Activated naive CD4-positive, alpha-beta T cell treated with anti-CD3 and anti-CD28 coated beads, Interleukin-2, amount 50 U/mL, for 72 hours (primary cell): ENCODE data around the gene RPH3AL. TPM values are rescaled to one million over a fixed set of nuclear protein-coding genes. Genes with fewer than 3 reads are reported as not detected.

Experiments
- ATAC-seq, 2 donors: fragments of 150-1000 bp; cut with Tn5 transposase; 2 replicates each; pipeline ENCODE4 v1.10.0; 2021; ENCODE audit warnings: mild to moderate bottlenecking in 2 of 2, moderate library complexity in 2 of 2
- DNase-seq, 2 donors: peaks; one replicate each; pipeline ENCODE4 v3.0.0; 2021 to 2022; ENCODE audit warnings: low spot score in 2 of 2
- H3K27ac Mint-ChIP-seq, 2 donors: one replicate each; pipeline ENCODE4 v1.8.0; 2022; ENCODE audit warnings: mild to moderate bottlenecking in 2 of 2, mixed read lengths in 2 of 2
- H3K36me3 Mint-ChIP-seq, 2 donors: one replicate each; pipeline ENCODE4 v1.8.0; 2022; ENCODE audit warnings: mixed read lengths in 2 of 2
- H3K9me3 Mint-ChIP-seq, 2 donors: one replicate each; pipeline ENCODE4 v1.8.0; 2022; ENCODE audit warnings: mixed read lengths in 2 of 2
- total RNA-seq, 2 donors: library from RNA; stranded (reverse); gene quantifications; one replicate each; pipeline ENCODE4 v1.2.3, GENCODE V29; 2022

RPH3AL gene, protein sequence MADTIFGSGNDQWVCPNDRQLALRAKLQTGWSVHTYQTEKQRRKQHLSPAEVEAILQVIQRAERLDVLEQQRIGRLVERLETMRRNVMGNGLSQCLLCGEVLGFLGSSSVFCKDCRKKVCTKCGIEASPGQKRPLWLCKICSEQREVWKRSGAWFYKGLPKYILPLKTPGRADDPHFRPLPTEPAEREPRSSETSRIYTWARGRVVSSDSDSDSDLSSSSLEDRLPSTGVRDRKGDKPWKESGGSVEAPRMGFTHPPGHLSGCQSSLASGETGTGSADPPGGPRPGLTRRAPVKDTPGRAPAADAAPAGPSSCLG
- 1 to 10 TPM; 2.0 to 3.8 TPM for total RNA-seq

DNA sequence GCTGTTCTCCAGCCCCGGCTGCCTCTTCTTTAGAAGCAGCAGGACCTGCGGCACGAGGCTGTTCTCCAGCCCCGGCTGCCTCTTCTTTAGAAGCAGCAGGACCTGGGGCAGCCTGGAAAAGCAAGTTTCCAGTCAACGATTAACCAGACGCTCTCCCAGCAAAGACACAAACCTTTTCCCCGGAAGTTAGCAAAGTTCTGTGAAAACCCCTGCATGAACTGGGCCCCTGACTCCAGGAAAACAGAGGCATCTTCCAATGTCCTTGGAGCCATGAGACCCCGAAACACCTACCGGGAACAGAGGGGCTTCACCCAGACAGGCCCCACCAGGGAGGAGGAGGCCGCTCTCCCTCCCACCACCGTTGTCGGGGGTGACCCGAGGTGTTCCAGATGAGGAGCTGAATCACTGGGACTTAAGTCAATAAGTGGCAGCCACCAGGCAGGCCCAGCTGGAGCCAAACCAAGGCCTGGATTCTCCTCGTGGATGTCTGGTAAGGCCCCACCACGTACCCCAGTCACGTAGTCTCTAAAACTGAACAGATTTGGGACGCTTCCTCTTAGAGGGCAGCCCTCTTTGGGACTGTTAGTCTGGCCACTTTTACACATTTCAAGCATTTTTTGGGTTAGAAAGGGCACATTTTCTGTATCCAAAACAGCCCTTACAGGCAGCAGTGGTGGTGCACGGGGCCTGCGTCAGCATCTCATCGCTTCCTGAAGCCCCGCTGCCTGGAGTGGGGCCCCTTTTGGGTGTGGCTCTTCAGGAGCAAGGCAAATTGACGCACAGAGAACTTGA is at the start of gene RPH3AL:
TSS of gene RPH3AL (minus strand) at position 387 of the 792 bp plus-strand sequence. CDS start 25,264 bp downstream, outside the sequence.
- Mint-ChIP-seq H3K9me3 (peaks cover 4 to 6% of the 10 kb centered on the region in 2 donors), H3K27ac (peak within 1 kb of the TSS; percentile 33 to 63), H3K36me3 (peaks cover 9 to 11% of the 10 kb centered on the region in 2 donors)
- no peak for DNase-seq
- ATAC-seq: no peak

DNA sequence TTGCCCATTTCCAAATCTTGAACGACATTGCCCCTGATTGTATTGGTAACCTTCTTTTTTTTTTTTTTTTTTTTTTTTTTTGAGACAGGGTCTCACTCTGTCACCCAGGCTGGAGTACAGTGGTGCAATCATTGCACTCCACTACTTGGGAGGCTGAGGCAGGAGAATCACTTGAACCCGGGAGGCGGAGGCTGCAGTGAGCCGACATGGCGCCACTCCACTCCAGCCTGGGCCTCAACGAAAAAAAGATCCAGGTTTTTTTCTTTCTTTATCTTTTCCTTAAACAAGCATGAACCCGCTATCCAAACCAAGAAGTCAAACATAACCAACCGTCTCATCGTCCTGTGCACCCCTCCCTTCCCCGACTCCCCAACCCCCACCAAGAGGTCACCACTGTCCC is 47.6 kb upstream of the RPH3AL start:
- ATAC-seq: no peak
- Mint-ChIP-seq H3K9me3 (no peaks in the 10 kb centered on the region), H3K36me3 (peaks cover 13% of the 10 kb centered on the region in 2 donors), H3K27ac (no peak overlapping the region)
- DNase-seq: no peak

DNA sequence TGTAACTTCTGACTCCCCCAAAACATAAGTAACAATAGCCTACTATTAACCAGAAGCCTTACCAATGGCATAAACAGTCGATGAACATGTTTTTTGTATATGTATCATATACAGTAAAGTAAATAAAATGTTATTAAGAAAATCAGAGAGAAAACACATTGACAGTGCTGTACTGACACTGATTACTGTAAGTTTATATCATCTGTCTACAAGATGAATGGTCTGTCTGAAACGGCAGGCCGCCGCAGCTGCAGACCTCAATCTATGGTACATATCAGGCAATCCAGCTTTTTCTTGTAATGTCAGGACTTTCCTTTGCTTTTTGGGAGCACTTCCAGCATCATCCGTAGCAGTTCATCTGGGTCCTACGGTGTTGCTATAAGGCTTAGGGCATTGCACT is 44.2 kb upstream of the RPH3AL start:
- Mint-ChIP-seq H3K36me3 (no peaks in the 10 kb centered on the region), H3K9me3 (no peaks in the 10 kb centered on the region), H3K27ac (no peak overlapping the region)
- ATAC-seq (no peak), DNase-seq (no peak)

DNA sequence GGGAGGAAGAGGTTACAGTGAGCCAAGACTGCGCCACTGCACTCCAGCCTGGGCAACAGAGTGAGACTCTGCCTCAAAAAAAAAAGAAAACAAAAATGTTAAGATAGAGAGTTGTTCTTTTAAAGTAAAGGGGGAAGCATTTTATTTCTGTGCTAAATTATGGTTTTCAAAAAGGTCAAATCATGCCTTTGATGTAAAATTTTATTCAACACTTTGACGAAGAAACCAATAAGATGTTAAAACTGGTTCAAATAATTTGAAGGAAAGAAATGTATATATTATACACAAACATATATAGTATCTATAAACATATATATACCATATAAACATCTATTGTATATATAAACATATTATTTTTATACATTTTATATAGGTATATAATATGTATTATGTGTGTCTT is 43.4 kb upstream of the RPH3AL start:
- ATAC-seq (no peak), DNase-seq (no peak)
- Mint-ChIP-seq H3K27ac (no peak overlapping the region), H3K36me3 (no peaks in the 10 kb centered on the region), H3K9me3 (no peaks in the 10 kb centered on the region)

DNA sequence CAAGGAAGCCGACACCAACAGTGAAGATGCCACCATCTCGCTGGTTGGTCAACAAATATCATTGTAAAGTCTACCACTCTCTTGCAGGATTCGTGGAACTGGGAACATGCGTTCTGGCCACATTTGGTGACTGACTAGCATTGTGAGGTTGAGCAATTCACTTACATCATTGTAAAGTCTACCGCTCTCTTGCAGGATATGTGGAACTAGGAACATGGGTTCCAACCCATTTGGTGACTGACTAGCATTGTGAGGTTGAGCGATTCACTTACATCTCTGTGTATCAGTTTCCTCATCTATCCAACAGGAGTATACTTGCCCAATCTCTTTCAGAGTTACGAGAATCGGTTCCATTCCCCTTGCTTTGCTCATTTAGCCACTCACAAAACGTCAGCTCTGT is 42.6 kb upstream of the RPH3AL start:
- DNase-seq: no peak
- no peaks in the 10 kb centered on the region for H3K9me3 Mint-ChIP-seq
- H3K36me3 Mint-ChIP-seq: no peaks in the 10 kb centered on the region
- ATAC-seq: no peak
- peak overlapping the region in 1 of 2 donors; percentile 65 for H3K27ac Mint-ChIP-seq

DNA sequence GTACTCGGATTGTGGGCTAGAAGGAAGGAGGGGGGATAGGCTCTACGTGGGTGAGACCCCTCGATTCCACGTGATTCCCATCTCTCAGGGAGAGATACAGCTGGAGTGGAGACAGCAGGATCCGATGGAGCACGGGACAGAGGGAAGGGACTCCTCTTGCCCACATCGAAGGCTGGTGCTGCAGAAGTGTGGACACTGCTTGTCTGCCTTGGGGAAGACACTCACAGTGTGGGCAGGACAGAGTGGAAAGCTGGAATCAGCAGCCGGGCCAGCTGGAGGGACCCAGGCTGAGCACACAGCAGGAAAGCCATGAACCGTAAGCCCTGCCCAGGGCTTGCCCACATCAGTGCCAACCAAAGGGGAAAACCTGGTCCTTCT is 42.1 kb upstream of the RPH3AL start:
- ATAC-seq (no peak), DNase-seq (no peak)
- H3K9me3 Mint-ChIP-seq: no peaks in the 10 kb centered on the region
- peak overlapping the region in 1 of 2 donors; percentile 65 for H3K27ac Mint-ChIP-seq
- no peaks in the 10 kb centered on the region for H3K36me3 Mint-ChIP-seq

DNA sequence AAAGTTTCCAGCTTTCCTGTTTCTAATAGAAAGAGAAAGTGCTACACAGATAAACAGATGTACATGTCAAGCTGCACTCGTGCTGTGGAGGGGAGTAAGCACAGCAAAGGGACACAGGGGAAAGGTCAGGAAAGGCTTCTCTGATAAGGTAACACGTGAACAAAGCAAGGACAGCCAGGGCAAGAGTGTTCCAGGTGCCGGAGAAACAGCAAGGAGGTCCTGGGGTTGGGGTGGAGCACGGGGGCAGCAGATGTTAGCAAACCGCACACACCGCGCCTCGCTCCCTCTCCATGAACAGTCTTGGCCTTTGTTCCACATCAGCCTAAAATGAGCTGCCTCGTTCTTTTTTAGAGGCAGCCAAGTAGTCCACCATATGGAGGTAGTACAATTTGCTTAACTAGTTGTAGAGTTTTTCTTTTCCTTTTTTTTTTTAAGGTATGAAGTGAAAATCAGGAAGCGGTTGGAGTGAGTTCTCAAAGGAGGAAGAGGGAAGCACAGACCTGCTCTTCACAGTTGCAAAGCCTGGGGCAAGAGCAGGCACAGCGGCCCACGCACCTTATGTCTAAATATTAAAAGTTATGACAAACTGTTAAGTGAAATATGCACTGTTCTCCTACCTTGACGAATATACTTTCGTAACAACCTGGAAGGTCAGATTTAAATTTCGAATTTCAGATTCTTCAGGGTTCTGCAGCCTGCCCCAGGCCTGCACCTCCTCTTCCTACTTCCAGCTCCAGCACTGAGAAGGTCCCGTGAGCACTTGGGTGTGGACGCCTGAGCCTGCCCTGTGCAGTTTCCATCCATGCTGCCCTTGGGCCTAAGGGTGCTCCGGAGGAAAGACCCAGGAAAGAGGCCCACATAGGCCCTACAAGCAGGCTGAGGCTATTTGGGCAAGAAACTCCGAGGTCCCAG is 41.5 kb upstream of the RPH3AL start:
- Mint-ChIP-seq H3K9me3 (no peaks in the 10 kb centered on the region), H3K36me3 (no peaks in the 10 kb centered on the region), H3K27ac (peak overlapping the region; percentile 65 to 71)

DNA sequence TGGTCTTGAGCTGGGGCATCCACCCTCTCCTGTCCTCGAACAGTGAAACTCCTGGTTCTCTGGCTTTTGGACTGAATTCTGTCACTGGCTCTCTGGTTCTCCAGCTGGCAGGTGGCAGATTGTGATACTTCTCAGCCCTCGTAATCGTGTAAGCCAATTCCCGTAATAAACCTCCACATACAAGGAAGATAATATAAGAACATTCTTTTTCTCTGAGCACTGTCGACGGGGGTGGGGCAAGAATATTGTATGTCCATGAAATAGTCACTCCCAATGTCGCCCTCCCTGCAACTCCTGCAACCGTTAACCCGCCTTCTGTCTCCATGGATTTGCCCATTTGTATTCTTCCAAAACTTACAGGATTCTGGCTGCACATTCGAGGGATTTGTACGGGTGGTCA is 39.2 kb upstream of the RPH3AL start:
- ATAC-seq: no peak
- no peak for DNase-seq
- H3K36me3 Mint-ChIP-seq: no peaks in the 10 kb centered on the region
- H3K9me3 Mint-ChIP-seq: no peaks in the 10 kb centered on the region
- no peak overlapping the region for H3K27ac Mint-ChIP-seq

More for the DNA sequence above, 41.5 kb upstream of the RPH3AL start:
- DNase-seq: no peak
- ATAC-seq: peak in 1 of 2 donors; percentile 22

DNA sequence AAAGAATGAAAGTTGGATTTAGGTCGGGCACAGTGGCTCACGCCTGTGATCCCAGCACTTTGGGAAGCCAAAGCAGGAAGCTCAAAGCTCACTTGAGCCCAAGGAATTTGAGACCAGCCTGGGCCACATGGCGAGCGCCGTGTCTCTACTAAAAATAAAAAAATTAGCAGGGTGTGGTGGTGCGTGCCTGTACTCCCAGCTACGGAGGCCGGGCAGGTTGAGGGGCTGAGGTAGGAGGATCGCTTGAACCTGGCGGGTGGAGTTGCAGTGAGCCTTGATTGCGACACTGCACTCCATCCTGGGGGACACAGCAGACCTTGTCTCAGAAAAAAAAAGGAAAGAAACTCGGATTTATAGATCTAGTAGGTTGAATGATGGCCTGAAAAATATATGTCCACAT is 37.4 kb upstream of the RPH3AL start:
- ATAC-seq: no peak
- peak in 1 of 2 donors; percentile 6 for DNase-seq
- no peaks in the 10 kb centered on the region for H3K36me3 Mint-ChIP-seq
- H3K9me3 Mint-ChIP-seq: no peaks in the 10 kb centered on the region
- no peak overlapping the region for H3K27ac Mint-ChIP-seq

DNA sequence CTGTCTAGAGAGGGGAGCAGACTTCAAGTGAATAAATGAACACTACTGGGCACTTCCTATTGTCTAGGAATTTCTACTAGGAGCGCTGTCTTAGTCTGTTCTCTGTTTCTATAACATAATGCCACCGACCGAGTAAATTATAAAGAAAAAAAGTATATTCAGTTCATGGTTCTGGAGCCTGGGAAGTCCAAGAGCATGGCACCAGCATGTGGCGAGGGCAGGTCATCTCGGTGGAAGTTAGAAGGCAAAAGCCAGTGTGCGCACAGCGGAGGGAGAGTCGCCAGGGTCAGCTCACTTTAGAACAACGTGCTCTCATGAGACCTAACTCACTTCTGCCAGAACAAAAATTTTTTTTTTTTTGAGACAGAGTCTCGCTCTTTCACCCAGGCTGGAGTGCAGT is 35.5 kb upstream of the RPH3AL start:
- DNase-seq (peak in 1 of 2 donors; percentile 16), ATAC-seq (no peak)
- H3K27ac Mint-ChIP-seq: no peak overlapping the region
- H3K36me3 Mint-ChIP-seq: no peaks in the 10 kb centered on the region
- no peaks in the 10 kb centered on the region for H3K9me3 Mint-ChIP-seq

DNA sequence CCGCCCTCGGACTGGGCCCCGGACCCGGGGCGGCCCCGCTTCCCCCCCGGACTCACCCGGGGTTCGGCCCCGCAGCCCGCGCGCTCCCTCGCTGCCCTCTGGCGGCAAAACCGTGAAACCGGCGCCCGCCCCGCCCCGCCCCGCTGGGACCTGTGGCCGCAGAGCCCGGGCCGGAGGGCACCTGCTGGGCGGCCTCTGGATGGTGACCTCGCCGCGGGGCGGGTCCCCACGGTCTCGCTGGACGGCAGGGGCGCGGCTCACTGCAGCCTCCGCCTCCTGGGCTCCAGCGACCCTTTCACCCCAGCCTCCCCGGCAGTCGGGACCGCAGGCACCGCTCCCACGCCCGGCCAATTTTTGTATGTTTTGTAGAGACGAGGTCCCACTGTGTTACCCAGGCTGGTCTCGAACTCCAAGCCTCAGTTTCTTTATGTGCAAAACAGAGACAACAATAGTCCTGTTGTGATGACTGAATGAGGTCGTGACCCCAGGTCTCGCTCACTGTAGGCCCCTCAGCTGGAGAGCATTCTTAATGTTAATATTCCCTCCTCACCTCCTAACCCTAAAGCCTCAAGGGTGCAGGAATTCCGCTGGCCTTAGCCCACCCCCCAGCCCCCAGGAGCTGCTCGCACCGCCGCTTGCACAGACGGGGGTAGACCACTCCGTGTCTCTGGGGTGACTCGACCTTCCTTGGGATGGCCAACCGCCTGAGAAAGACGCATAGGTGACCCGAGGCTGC is 33.7 kb upstream of the RPH3AL start:
- ATAC-seq (peak; percentile 80 to 90), DNase-seq (peak; percentile 73 to 75)
- Mint-ChIP-seq H3K9me3 (no peaks in the 10 kb centered on the region), H3K27ac (peak overlapping the region in 1 of 2 donors; percentile 12), H3K36me3 (peaks cover 0 to 4% of the 10 kb centered on the region in 2 donors)

DNA sequence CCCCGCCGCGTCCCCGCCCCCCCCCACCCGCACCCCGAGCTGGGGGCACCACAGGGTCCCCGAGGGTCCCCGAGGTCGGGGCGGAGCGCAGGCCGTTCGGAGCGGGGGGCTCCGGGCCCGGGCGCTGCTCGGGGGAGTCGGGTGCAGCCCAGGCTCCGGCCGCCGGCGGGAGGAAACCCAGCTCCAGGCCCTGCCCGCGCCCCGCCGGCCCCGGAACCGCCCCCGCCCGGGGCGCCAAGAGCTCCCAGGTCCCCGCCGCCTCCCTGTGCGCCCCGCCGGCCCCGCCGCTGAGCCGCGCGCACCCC is 33.2 kb upstream of the RPH3AL start:
- peak in 1 of 2 donors; percentile 61 for ATAC-seq
- Mint-ChIP-seq H3K36me3 (peaks cover 0 to 5% of the 10 kb centered on the region in 2 donors), H3K9me3 (no peaks in the 10 kb centered on the region), H3K27ac (no peak overlapping the region)
- no peak for DNase-seq

DNA sequence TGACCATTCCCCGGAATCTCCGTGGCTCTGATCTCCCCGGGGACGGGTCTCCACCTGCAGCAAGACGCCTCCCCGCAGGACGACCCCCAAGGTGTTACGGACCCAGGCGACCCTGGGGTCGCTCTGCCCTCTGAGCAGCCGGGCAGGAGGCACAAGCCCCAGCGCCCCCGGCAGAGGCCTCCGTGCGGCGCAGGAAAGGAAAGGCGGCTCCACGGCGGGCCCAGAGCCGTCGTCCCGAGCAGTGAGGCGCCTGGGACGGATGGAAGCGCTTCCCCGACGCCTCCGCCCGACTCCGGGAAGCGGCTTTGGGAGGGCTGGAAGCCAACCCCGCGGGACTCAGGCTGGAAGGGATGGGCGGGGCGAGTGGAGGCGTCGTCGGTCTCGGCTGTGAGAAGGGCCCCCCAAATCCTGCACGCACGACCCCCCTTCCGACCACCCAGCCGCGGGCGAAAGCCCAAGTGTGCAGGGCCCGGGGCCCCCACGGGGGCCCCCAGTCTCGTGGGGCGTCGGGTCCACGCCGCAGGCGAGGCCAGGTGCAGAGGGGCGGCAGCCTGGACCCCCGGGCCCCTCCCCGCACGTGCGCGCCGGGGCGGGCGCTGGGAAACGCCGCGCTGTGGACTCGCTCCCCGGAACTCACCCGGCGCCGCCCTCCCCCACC is 32.7 kb upstream of the RPH3AL start:
- Mint-ChIP-seq H3K9me3 (no peaks in the 10 kb centered on the region), H3K36me3 (peaks cover 0 to 5% of the 10 kb centered on the region in 2 donors), H3K27ac (no peak overlapping the region)
- DNase-seq (no peak), ATAC-seq (peak; percentile 24 to 26)

DNA sequence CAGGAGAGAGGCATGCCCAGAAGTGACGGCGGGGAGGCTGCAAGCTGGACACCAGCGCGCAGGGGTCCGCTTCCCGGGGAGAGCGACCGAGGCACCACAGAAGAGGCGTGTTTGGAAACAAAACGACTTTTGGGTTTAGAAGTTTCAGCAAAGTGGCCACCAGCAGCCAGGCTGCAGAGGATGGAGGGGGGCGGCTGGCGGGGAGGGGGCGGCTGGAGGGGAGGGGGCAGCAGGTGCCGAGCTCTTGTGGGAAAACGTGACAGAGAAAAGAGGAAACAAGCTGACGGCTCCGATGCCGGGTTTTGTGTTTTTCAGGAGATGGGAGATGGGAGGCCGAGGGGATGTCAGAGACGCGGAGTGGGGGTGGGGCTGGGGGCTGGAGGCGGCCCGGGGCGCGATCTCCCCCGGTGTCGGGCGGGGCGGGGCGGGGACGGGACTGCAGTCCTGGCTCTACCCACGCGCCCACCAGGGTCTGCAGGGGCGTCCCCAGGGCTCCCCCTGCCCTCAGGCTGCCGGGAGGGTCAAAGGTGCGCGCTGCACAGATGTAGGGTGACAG is 32.1 kb upstream of the RPH3AL start:
- ATAC-seq (no peak), DNase-seq (no peak)
- Mint-ChIP-seq H3K9me3 (no peaks in the 10 kb centered on the region), H3K36me3 (peaks cover 0 to 5% of the 10 kb centered on the region in 2 donors), H3K27ac (no peak overlapping the region)

DNA sequence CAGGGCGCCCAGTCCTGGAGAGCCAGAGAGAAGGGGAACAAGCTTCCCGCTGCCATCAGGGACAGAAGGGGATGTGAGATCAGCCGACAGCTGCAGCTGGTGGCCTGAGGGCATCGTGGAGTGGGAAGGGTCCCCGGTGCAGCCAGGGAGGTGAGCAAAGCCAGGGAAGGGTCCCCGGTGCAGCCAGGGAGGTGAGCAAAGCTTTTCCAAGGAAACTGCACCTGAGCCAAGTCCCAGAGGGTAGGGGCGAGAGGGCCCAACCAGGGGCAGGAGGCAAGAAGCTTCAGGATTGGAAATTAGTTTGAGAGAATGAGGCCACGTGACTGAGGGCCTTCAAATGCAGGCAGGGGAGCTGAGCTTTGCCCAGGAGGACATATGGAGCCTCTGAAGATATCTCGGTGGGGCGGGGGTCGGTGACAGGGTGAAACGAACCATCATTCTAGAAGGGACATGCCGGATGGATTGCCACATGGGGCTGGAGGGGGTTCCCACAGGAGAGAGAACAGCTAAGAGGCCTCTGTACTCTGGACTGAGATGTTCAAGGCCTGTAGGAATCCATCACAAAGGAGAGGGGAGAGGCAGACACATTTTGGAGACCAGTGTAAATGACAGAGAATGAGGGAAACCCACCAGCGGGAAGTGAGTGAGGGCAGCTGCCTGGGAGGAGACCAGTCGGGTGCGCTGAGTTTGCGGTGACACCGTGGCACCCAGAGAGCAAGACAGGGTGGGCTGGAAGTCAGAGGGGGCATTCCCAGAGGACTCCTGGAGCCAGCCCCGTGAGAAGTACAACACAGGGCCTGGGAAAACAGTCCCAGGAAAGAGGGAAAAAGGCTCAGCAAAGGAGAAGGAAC is 31.4 kb upstream of the RPH3AL start:
- no peak for DNase-seq
- no peak overlapping the region for H3K27ac Mint-ChIP-seq
- H3K36me3 Mint-ChIP-seq: peaks cover 0 to 5% of the 10 kb centered on the region in 2 donors
- H3K9me3 Mint-ChIP-seq: no peaks in the 10 kb centered on the region
- no peak for ATAC-seq
